GM12865 (cell line): ENCODE results near the gene MOSMO.
A peak's percentile ranks its signal among the peaks of the same experiment; 100 is the strongest.
"Not testable (repeated sequence)": the region's sequence is repeated elsewhere in the genome, so short reads cannot be mapped to it uniquely, and the experiment has no call there.

ENCODE experiments used
- DNase-seq: peaks from one replicate; pipeline ENCODE4 v3.0.0; 2010; ENCODE audit warnings: low read depth
- H3K4me3 ChIP-seq: 2 replicates; pipeline ENCODE4 v1.5.1; 2011; ENCODE audit warnings: mild to moderate bottlenecking, low read depth, low read length, control low read depth
- TF ChIP-seq, protein P1 (sequence below): IDR thresholded peaks from 2 replicates; pipeline ENCODE4 v1.5.1; 2011; ENCODE audit warnings: low read length, control low read depth, low read depth, inconsistent platforms; ENCODE audit not compliant: insufficient read depth; ENCODE audit errors: missing control alignments

The MOSMO gene

DNA sequence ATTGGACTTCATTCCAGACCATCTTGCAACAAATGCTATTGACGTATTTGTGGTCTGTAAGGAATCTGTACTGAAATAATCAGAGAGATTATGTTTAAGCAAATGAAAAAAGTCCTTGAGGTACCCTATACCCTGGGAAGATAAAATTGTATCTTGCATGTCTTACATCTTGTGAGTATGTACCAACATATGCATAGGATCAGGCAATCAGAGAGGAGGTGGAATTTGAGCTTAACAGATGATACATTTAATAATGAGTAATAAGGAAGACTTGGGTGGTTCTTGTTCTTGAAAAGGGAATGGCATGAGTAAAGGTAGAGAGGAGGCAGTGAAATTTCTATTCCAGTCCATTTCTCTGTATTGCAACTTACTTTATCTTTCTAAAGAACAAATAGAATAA lies 10.6 kb downstream of the MOSMO start:
- TF ChIP-seq, protein P1, sequence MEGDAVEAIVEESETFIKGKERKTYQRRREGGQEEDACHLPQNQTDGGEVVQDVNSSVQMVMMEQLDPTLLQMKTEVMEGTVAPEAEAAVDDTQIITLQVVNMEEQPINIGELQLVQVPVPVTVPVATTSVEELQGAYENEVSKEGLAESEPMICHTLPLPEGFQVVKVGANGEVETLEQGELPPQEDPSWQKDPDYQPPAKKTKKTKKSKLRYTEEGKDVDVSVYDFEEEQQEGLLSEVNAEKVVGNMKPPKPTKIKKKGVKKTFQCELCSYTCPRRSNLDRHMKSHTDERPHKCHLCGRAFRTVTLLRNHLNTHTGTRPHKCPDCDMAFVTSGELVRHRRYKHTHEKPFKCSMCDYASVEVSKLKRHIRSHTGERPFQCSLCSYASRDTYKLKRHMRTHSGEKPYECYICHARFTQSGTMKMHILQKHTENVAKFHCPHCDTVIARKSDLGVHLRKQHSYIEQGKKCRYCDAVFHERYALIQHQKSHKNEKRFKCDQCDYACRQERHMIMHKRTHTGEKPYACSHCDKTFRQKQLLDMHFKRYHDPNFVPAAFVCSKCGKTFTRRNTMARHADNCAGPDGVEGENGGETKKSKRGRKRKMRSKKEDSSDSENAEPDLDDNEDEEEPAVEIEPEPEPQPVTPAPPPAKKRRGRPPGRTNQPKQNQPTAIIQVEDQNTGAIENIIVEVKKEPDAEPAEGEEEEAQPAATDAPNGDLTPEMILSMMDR: no peak
- no peak for DNase-seq
- H3K4me3 ChIP-seq: no peak overlapping the region

DNA sequence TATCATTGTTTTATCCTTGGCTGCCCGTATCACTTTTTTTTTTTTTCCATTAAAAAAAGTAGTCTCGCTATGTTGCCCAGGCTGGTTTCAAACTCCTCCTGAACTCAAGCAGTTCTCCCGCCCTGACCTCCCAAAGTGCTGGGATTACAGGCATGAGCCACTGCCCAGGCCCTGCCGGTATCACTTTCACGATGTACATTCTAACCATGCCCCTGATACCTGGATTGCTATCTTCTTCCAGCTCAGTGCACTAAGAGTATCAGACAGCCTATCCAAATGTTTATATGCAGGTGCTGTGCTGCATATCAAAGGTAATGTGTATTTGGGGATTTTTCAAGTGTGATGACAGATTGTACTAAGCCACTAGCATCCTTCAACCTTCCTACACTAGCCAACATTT lies 14.2 kb downstream of the MOSMO start:
- TF ChIP-seq, protein P1: no peak
- no peak for DNase-seq
- H3K4me3 ChIP-seq: no peak overlapping the region

DNA sequence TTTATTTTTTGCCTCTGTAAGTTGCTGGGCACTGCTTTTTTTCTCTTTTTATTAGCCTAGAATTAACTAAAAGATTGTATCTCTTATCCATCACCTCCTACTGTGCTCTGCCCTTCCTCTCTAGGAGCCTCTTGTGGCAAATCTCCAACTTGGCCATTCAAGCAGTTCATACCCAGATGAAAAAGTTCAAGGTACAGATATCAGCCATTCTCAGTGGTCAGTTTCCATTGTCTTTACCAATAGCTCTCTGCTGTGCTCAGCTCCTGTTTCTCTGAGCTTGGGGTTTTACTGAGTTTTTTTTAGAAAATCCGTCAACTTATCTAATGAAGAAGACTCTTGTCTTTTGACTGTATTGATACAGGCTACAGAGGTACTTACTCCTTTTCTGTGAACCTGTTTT lies 15.6 kb downstream of the MOSMO start:
- no peak overlapping the region for H3K4me3 ChIP-seq
- TF ChIP-seq, protein P1: no peak
- DNase-seq: peak; percentile 47

DNA sequence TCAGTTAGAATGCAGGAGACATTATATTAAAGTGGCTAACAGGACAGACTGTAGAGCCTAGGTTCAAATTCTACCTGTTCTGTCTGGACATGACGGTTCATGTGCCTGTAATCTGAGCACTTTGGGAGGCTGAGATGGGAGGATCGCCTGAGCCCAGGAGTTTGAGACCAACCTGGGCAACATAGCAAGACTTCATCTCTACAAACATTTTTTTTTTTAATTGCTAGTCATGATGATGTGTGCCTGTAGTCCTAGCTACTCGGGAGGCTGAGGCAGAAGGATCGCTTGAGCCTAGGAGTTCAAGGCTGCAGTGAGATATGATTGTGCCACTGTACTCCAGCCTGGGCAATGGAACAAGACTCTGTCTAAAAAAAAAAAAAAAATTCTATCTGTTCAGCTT lies 16.9 kb downstream of the MOSMO start:
- not testable (repeated sequence) for H3K4me3 ChIP-seq, DNase-seq

DNA sequence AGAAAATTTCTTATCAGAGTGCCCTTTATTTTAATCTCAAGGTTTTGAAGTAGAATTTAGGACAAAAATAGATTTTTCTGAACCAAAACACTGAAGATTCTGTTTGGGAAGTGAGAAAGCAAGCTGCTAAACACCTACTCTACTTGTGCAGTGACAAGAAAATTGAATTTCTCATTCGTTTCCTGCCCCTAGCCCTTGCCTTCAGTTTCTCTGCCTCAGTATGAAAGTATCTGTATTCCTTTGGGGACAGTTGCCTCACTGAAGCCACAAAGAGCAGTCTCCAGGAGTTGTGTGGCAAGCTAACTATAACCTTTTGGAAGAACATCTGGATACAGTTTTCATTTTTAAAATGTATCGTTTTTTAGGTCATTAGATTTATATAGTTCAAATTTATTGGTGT lies 19.7 kb downstream of the MOSMO start:
- TF ChIP-seq, protein P1: no peak
- no peak overlapping the region for H3K4me3 ChIP-seq
- peak; percentile 42 for DNase-seq

DNA sequence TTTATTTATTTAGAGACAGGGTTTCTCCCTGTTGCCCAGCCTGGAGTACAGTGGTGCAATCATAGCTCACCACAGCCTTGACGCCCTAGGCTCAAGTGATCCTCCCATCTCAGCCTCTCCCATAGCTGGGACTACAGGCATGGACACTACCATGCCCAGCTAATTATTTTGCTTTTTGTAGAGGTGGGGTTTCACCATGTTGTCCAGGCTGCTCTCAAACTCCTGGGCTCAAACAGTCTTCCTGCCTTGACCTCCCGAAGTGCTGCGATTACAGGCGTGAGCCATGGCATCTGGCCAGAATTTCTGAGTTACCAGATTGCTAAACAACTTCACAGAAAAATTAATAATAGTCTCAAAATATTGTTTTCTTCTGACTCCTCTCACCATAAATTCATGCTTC lies 21.7 kb downstream of the MOSMO start:
- no peak overlapping the region for H3K4me3 ChIP-seq
- TF ChIP-seq, protein P1: no peak
- DNase-seq: no peak

DNA sequence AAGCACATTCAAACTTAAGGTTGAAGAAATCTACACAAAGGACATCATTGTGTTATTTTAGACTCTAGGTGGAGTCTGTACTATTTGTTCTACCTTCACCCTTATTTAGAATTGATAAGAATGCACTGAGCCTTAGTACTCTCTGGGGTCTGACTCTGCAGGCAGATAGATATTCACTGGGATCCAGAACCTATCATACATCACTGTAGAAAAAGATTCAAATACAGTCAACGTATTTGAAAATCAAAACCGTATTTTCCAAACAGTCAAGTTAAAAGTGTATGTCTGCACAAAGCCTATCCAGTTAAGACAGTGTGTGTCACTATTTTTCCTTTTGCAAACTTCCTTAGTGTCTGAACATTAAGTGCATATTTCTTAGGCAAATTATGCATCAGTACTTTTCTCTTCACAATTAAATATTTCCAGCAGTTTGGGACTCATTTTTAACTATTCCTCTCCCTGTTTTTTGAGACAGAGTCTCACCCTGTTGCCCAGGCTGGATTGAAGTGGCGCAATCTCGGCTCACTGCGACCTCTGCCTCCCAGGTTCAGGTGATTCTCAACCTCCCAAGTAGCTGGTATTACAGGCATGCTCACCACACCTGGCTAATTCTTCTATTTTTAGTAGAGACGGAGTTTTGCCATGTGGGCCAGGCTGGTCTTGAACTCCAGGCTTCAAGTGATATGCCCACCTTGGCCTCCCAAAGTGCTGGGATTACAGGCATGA lies 22.3 kb downstream of the MOSMO start:
- TF ChIP-seq, protein P1: no peak
- no peak overlapping the region for H3K4me3 ChIP-seq
- DNase-seq: no peak
